PFSK-1 (cell line): ENCODE measurements around the gene KDM3A.

Experiments
- POLR2AphosphoS5 ChIP-seq: IDR thresholded peaks from 2 replicates; pipeline ENCODE4 v1.6.1; 2012; ENCODE audit warnings: low read depth, mild to moderate bottlenecking, control low read depth, low read length, moderate library complexity
- SIN3A ChIP-seq: IDR thresholded peaks from 2 replicates; pipeline ENCODE4 v1.6.1; 2012; ENCODE audit warnings: mild to moderate bottlenecking, low read length, moderate library complexity, borderline replicate concordance; ENCODE audit not compliant: insufficient read depth
- TF ChIP-seq, protein P1 (sequence below), 2 experiments: IDR thresholded peaks; 2 replicates each; pipeline versions ENCODE4 v1.6.1 to v1.8.0; 2011 to 2012; ENCODE audit warnings: low read depth in 2 of 2, low read length in 2 of 2, control low read depth in 1 of 2, inconsistent platforms in 1 of 2, mild to moderate bottlenecking in 1 of 2, moderate library complexity in 1 of 2; ENCODE audit not compliant: insufficient read depth in 1 of 2

DNA sequence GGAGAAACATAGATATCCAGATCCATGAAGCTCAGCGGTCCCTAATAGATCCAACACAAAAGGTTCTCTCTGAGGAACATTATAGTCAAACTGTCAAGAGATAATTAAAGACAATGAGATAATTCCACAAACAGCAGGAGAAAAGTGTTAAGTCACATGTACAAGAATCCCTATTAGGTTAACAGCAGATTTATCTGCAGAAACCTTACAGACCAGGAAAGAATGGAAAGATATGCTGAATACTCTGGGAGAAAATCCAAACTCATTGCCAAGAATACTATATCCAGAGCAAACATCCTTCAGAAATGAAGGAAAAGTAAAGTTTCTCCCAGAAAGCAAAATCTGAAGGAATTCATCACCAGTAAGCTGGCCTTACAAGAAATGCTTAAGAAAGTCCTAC lies 10.8 kb upstream of the KDM3A start:
- TF ChIP-seq POLR2AphosphoS5 (no peak), SIN3A (no peak)
- TF ChIP-seq, protein P1, sequence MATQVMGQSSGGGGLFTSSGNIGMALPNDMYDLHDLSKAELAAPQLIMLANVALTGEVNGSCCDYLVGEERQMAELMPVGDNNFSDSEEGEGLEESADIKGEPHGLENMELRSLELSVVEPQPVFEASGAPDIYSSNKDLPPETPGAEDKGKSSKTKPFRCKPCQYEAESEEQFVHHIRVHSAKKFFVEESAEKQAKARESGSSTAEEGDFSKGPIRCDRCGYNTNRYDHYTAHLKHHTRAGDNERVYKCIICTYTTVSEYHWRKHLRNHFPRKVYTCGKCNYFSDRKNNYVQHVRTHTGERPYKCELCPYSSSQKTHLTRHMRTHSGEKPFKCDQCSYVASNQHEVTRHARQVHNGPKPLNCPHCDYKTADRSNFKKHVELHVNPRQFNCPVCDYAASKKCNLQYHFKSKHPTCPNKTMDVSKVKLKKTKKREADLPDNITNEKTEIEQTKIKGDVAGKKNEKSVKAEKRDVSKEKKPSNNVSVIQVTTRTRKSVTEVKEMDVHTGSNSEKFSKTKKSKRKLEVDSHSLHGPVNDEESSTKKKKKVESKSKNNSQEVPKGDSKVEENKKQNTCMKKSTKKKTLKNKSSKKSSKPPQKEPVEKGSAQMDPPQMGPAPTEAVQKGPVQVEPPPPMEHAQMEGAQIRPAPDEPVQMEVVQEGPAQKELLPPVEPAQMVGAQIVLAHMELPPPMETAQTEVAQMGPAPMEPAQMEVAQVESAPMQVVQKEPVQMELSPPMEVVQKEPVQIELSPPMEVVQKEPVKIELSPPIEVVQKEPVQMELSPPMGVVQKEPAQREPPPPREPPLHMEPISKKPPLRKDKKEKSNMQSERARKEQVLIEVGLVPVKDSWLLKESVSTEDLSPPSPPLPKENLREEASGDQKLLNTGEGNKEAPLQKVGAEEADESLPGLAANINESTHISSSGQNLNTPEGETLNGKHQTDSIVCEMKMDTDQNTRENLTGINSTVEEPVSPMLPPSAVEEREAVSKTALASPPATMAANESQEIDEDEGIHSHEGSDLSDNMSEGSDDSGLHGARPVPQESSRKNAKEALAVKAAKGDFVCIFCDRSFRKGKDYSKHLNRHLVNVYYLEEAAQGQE (IDR thresholded peaks at IDR 0.05; ENCODE audit: insufficient read depth in 1 of 2, low read depth in 2 of 2, low read length in 2 of 2), result no peak
